ACC112 (cell line): Measurements from ENCODE around the gene BCL11A.

Experiments
- H2AFZ ChIP-seq: fragments of 200-600 bp; sonication (generic); one replicate; pipeline ENCODE4 v1.6.0; 2017; ENCODE audit warnings: antibody characterized with exemption, low read length; ENCODE audit not compliant: unreplicated experiment
- H3K27ac ChIP-seq: fragments of 200-600 bp; sonication (generic); 2 replicates; pipeline ENCODE4 v1.5.1; 2014; ENCODE audit warnings: low read depth, mild to moderate bottlenecking, antibody characterized with exemption, low read length, moderate library complexity
- H3K27me3 ChIP-seq: fragments of 200-600 bp; sonication (generic); 2 replicates; pipeline ENCODE4 v1.6.1; 2014; ENCODE audit warnings: mild to moderate bottlenecking, antibody characterized with exemption, low read length, moderate library complexity, mixed read lengths; ENCODE audit not compliant: insufficient read depth
- H3K36me3 ChIP-seq: fragments of 200-600 bp; sonication (generic); 2 replicates; pipeline ENCODE4 v1.6.1; 2016; ENCODE audit warnings: mild to moderate bottlenecking, antibody characterized with exemption, low read length, moderate library complexity, mixed read lengths; ENCODE audit not compliant: insufficient read depth
- H3K4me1 ChIP-seq: fragments of 200-600 bp; sonication (generic); one replicate; pipeline ENCODE4 v1.6.1; 2016; ENCODE audit warnings: low read length, mixed read lengths; ENCODE audit not compliant: insufficient read depth, unreplicated experiment, control insufficient read depth
- H3K4me3 ChIP-seq: fragments of 200-600 bp; sonication (generic); 2 replicates; pipeline ENCODE4 v1.5.1; 2014; ENCODE audit warnings: mild to moderate bottlenecking, low read depth, low read length
- H3K79me2 ChIP-seq: fragments of 200-600 bp; sonication (generic); one replicate; pipeline ENCODE4 v1.6.0; 2016; ENCODE audit warnings: low read length; ENCODE audit not compliant: control insufficient read depth, unreplicated experiment, insufficient read depth

BCL11A gene

GRCh38 chr2:60523963-60524362 lies 29.5 kb downstream of the BCL11A start:
- Histone ChIP-seq H3K4me3 (no peak overlapping the region), H3K4me1 (no peaks in the 10 kb centered on the region), H3K79me2 (no peaks in the 10 kb centered on the region), H2AFZ (no peak overlapping the region), H3K36me3 (no peaks in the 10 kb centered on the region), H3K27me3 (peaks cover 4% of the 10 kb centered on the region; the same call in 1 of the 2 replicates), H3K27ac (no peak overlapping the region)

- peaks cover 4% of the 10 kb centered on the region; the same call in 1 of the 2 replicates for H3K27me3 ChIP-seq
- no peaks in the 10 kb centered on the region for H3K36me3 ChIP-seq
- H3K27ac ChIP-seq: no peak overlapping the region
- H3K4me3 ChIP-seq: no peak overlapping the region
- no peaks in the 10 kb centered on the region for H3K79me2 ChIP-seq
- no peak overlapping the region for H2AFZ ChIP-seq
- no peaks in the 10 kb centered on the region for H3K4me1 ChIP-seq
Observed at GRCh38 chr2:60522462-60522861, 31.0 kb downstream of the BCL11A start.

GRCh38 chr2:60521626-60522025 lies 31.8 kb downstream of the BCL11A start:
- no peaks in the 10 kb centered on the region for H3K4me1 ChIP-seq
- peaks cover 4% of the 10 kb centered on the region; the same call in 1 of the 2 replicates for H3K27me3 ChIP-seq
- no peaks in the 10 kb centered on the region for H3K79me2 ChIP-seq
- H3K36me3 ChIP-seq: no peaks in the 10 kb centered on the region
- H2AFZ ChIP-seq: no peak overlapping the region
- no peak overlapping the region for H3K27ac ChIP-seq
- no peak overlapping the region for H3K4me3 ChIP-seq

- no peaks in the 10 kb centered on the region for H3K36me3 ChIP-seq
- no peaks in the 10 kb centered on the region for H3K79me2 ChIP-seq
- H3K4me3 ChIP-seq: no peak overlapping the region
- no peak overlapping the region for H2AFZ ChIP-seq
- no peak overlapping the region for H3K27ac ChIP-seq
- H3K4me1 ChIP-seq: no peaks in the 10 kb centered on the region
- H3K27me3 ChIP-seq: peaks cover 4% of the 10 kb centered on the region; the same call in 1 of the 2 replicates
Observed at GRCh38 chr2:60520917-60521539, 32.4 kb downstream of the BCL11A start.

- H2AFZ ChIP-seq: no peak overlapping the region
- H3K27me3 ChIP-seq: peaks cover under 1% of the 10 kb centered on the region; the same call in 1 of the 2 replicates
- H3K4me3 ChIP-seq: no peak overlapping the region
- H3K4me1 ChIP-seq: no peaks in the 10 kb centered on the region
- no peaks in the 10 kb centered on the region for H3K79me2 ChIP-seq
- no peak overlapping the region for H3K27ac ChIP-seq
- no peaks in the 10 kb centered on the region for H3K36me3 ChIP-seq
Observed at GRCh38 chr2:60520151-60520876, 33.1 kb downstream of the BCL11A start.

- H3K27me3 ChIP-seq: no peaks in the 10 kb centered on the region; the same call in 1 of the 2 replicates
- no peak overlapping the region for H3K27ac ChIP-seq
- no peaks in the 10 kb centered on the region for H3K79me2 ChIP-seq
- H3K4me1 ChIP-seq: no peaks in the 10 kb centered on the region
- H3K4me3 ChIP-seq: no peak overlapping the region
- no peaks in the 10 kb centered on the region for H3K36me3 ChIP-seq
- no peak overlapping the region for H2AFZ ChIP-seq
Observed at GRCh38 chr2:60519231-60519863, 34.1 kb downstream of the BCL11A start.

- Histone ChIP-seq H3K4me1 (no peaks in the 10 kb centered on the region), H3K27me3 (no peaks in the 10 kb centered on the region; the same call in 1 of the 2 replicates), H3K27ac (no peak overlapping the region), H2AFZ (no peak overlapping the region), H3K79me2 (no peaks in the 10 kb centered on the region), H3K4me3 (no peak overlapping the region), H3K36me3 (no peaks in the 10 kb centered on the region)
Observed at GRCh38 chr2:60518567-60518966, 34.9 kb downstream of the BCL11A start.

- Histone ChIP-seq H3K27ac (no peak overlapping the region), H3K36me3 (no peaks in the 10 kb centered on the region), H3K79me2 (no peaks in the 10 kb centered on the region), H3K4me1 (no peaks in the 10 kb centered on the region), H2AFZ (no peak overlapping the region), H3K4me3 (no peak overlapping the region), H3K27me3 (no peaks in the 10 kb centered on the region)
Observed at GRCh38 chr2:60517446-60517845, 36.0 kb downstream of the BCL11A start.

- H3K4me1 ChIP-seq: no peaks in the 10 kb centered on the region
- no peak overlapping the region for H3K4me3 ChIP-seq
- no peaks in the 10 kb centered on the region for H3K36me3 ChIP-seq
- no peaks in the 10 kb centered on the region for H3K27me3 ChIP-seq
- no peaks in the 10 kb centered on the region for H3K79me2 ChIP-seq
- H2AFZ ChIP-seq: no peak overlapping the region
- no peak overlapping the region for H3K27ac ChIP-seq
Observed at GRCh38 chr2:60516826-60517225, 36.6 kb downstream of the BCL11A start.

- no peaks in the 10 kb centered on the region for H3K27me3 ChIP-seq
- no peak overlapping the region for H2AFZ ChIP-seq
- H3K4me3 ChIP-seq: no peak overlapping the region
- no peaks in the 10 kb centered on the region for H3K36me3 ChIP-seq
- H3K4me1 ChIP-seq: no peaks in the 10 kb centered on the region
- H3K79me2 ChIP-seq: no peaks in the 10 kb centered on the region
- no peak overlapping the region for H3K27ac ChIP-seq
Observed at GRCh38 chr2:60516383-60516811, 37.1 kb downstream of the BCL11A start.
